ENCODE results near the gene CDC42EP2. TPM values are rescaled to one million over a fixed set of nuclear protein-coding genes. Genes with fewer than 3 reads are reported as not detected.

CDC42EP2 gene
- total RNA-seq, 1 donor from 2014 or later: 0.11 TPM

- H3K4me1 Mint-ChIP-seq: peaks cover 18% of the 10 kb centered on the region
- H3K27ac Mint-ChIP-seq: peak overlapping the region; percentile 6
- TF ChIP-seq EZH2phosphoT487 (IDR thresholded peaks at IDR 0.05): no peak
- no peak for TF ChIP-seq CTCF (IDR thresholded peaks at IDR 0.05)
- no peak for TF ChIP-seq EZH2 (IDR thresholded peaks at IDR 0.05)
- Histone ChIP-seq H3K4me3 (no peak overlapping the region), H3K9ac (no peak overlapping the region), H3K36me3 (no peaks in the 10 kb centered on the region), H3K4me1 (peaks cover 23% of the 10 kb centered on the region), H4K20me1 (ENCODE audit: low read depth) (no peaks in the 10 kb centered on the region), H3K27ac (no peak overlapping the region), H3K27me3 (no peaks in the 10 kb centered on the region), H3K9me3 (ENCODE audit: low read depth) (no peaks in the 10 kb centered on the region), H3K79me2 (ENCODE audit: low read depth) (no peaks in the 10 kb centered on the region), H3K4me2 (no peak overlapping the region), H3F3A (ENCODE audit: low read depth) (peaks cover 21% of the 10 kb centered on the region), H2AFZ (replicated peaks) (no peak overlapping the region)
- DNase-seq (ENCODE audit: low spot score): no peak
- H3K27me3 Mint-ChIP-seq (ENCODE audit: insufficient read depth, low read depth): peaks cover 10% of the 10 kb centered on the region
- H3K36me3 Mint-ChIP-seq: no peaks in the 10 kb centered on the region
- H3K4me3 Mint-ChIP-seq: no peak overlapping the region
- H3K9me3 Mint-ChIP-seq: no peaks in the 10 kb centered on the region
Observed at GRCh38 chr11:65320386-65321075, 5.9 kb downstream of the CDC42EP2 start.

GRCh38 chr11:65321076-65321475 is 6.4 kb downstream of the CDC42EP2 start:
- H3K36me3 Mint-ChIP-seq: no peaks in the 10 kb centered on the region

GRCh38 chr11:65321828-65322485 is 7.3 kb downstream of the CDC42EP2 start:
- no peak for DNase-seq (ENCODE audit: low spot score)
- H3K4me3 ChIP-seq: no peak overlapping the region
- H3K4me1 ChIP-seq: peaks cover 11% of the 10 kb centered on the region
- TF ChIP-seq EZH2 (IDR thresholded peaks at IDR 0.05): no peak
- no peak for TF ChIP-seq CTCF (IDR thresholded peaks at IDR 0.05)
- TF ChIP-seq EZH2phosphoT487 (IDR thresholded peaks at IDR 0.05): no peak
- H3K79me2 ChIP-seq (ENCODE audit: low read depth): no peaks in the 10 kb centered on the region
- peaks cover 2% of the 10 kb centered on the region for H3K27me3 Mint-ChIP-seq (ENCODE audit: insufficient read depth, low read depth)
- peaks cover 7% of the 10 kb centered on the region for H3F3A ChIP-seq (ENCODE audit: low read depth)
- no peaks in the 10 kb centered on the region for H4K20me1 ChIP-seq (ENCODE audit: low read depth)
- H3K36me3 ChIP-seq: no peaks in the 10 kb centered on the region
- no peak overlapping the region for H3K27ac Mint-ChIP-seq
- no peak overlapping the region for H3K4me3 Mint-ChIP-seq
- no peaks in the 10 kb centered on the region for H3K9me3 ChIP-seq (ENCODE audit: low read depth)
- no peak overlapping the region for H3K9ac ChIP-seq
- peaks cover 4% of the 10 kb centered on the region for H3K4me1 Mint-ChIP-seq
- no peak overlapping the region for H3K27ac ChIP-seq
- no peaks in the 10 kb centered on the region for H3K36me3 Mint-ChIP-seq
- no peak overlapping the region for H3K4me2 ChIP-seq
- no peaks in the 10 kb centered on the region for H3K9me3 Mint-ChIP-seq
- no peak overlapping the region for H2AFZ ChIP-seq (replicated peaks)
- H3K27me3 ChIP-seq: no peaks in the 10 kb centered on the region

More at GRCh38 chr11:65321076-65321475, 6.4 kb downstream of the CDC42EP2 start:
- Mint-ChIP-seq H3K27me3 (ENCODE audit: insufficient read depth, low read depth) (peaks cover 6% of the 10 kb centered on the region), H3K4me1 (peaks cover 13% of the 10 kb centered on the region), H3K4me3 (no peak overlapping the region), H3K27ac (no peak overlapping the region), H3K9me3 (no peaks in the 10 kb centered on the region)
- DNase-seq (ENCODE audit: low spot score): no peak
- H2AFZ ChIP-seq (replicated peaks): no peak overlapping the region
- no peaks in the 10 kb centered on the region for H3K27me3 ChIP-seq
- TF ChIP-seq CTCF (IDR thresholded peaks at IDR 0.05): no peak
- no peak for TF ChIP-seq EZH2 (IDR thresholded peaks at IDR 0.05)
- TF ChIP-seq EZH2phosphoT487 (IDR thresholded peaks at IDR 0.05): no peak
- H3K9ac ChIP-seq: no peak overlapping the region
- no peaks in the 10 kb centered on the region for H4K20me1 ChIP-seq (ENCODE audit: low read depth)
- H3K4me3 ChIP-seq: no peak overlapping the region
- H3K36me3 ChIP-seq: no peaks in the 10 kb centered on the region
- H3K9me3 ChIP-seq (ENCODE audit: low read depth): no peaks in the 10 kb centered on the region
- H3K27ac ChIP-seq: no peak overlapping the region
- H3K4me1 ChIP-seq: peaks cover 20% of the 10 kb centered on the region
- no peak overlapping the region for H3K4me2 ChIP-seq
- no peaks in the 10 kb centered on the region for H3K79me2 ChIP-seq (ENCODE audit: low read depth)
- peaks cover 15% of the 10 kb centered on the region for H3F3A ChIP-seq (ENCODE audit: low read depth)
